Measurements from ENCODE around the gene DNM2. TPM values are rescaled to one million over a fixed set of nuclear protein-coding genes. Genes with fewer than 3 reads are reported as not detected.

DNM2 gene
- total RNA-seq, 1 donor from 2014 or later, result 129 TPM

DNA sequence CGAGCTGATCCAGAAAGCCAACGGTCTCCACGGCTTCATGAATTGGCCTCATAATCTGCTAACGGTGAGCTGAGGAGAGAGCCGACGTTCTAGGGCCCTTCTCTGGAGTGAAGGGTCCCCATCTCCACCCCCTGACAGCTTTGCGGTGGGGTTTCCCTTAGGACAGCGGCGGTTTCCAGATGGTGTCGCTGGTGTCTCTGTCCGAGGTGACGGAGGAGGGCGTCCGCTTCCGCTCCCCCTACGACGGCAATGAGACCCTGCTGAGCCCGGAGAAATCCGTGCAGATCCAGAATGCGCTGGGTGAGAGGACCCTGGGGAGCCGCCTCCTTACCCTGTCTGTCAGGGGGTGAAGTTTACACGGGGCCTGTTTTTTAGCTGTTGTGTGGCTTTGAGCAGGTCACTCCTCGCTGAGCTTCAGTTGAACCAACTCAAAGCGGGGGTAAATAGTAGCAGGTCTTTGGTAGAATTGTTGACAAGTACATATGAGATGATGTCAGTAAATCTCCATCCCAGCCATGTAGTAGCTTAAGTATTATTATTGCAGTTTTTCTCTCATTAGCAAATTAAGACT is 15.8 kb upstream of the DNM2 start:
- Histone ChIP-seq H3K9ac (ENCODE audit: low read length) (peak overlapping the region; percentile 85), H4K20me1 (ENCODE audit: insufficient read depth, low read length) (no peaks in the 10 kb centered on the region), H3K79me2 (ENCODE audit: insufficient read depth, low read length) (peaks cover 4% of the 10 kb centered on the region), H3K27me3 (ENCODE audit: insufficient read depth, low read length) (no peaks in the 10 kb centered on the region), H2AFZ (ENCODE audit: low read depth, low read length) (peak overlapping the region; percentile 98), H3K4me2 (ENCODE audit: low read length) (peak overlapping the region; percentile 95), H3K4me1 (ENCODE audit: insufficient read depth, low read length) (peaks cover 4% of the 10 kb centered on the region), H3K36me3 (ENCODE audit: insufficient read depth, low read length) (no peaks in the 10 kb centered on the region), H3K9me3 (ENCODE audit: insufficient read depth, low read depth, low read length) (no peaks in the 10 kb centered on the region), H3K27ac (ENCODE audit: low read depth, low read length) (peak overlapping the region; percentile 58), H3K4me3 (ENCODE audit: insufficient read depth, low read depth, low read length) (peak overlapping the region; percentile 89)
- Mint-ChIP-seq H3K27me3 (ENCODE audit: low read depth, unreplicated experiment) (peaks cover 4% of the 10 kb centered on the region), H3K4me1 (ENCODE audit: low read depth, unreplicated experiment) (no peaks in the 10 kb centered on the region), H3K4me3 (ENCODE audit: unreplicated experiment) (peak overlapping the region; percentile 89), H3K27ac (ENCODE audit: unreplicated experiment) (no peak overlapping the region), H3K36me3 (ENCODE audit: low read depth, unreplicated experiment) (no peaks in the 10 kb centered on the region), H3K9me3 (ENCODE audit: unreplicated experiment) (no peaks in the 10 kb centered on the region)
- FAIRE-seq (no peak), DNase-seq (ENCODE audit: low read depth) (no peak)
- TF ChIP-seq, protein P1, sequence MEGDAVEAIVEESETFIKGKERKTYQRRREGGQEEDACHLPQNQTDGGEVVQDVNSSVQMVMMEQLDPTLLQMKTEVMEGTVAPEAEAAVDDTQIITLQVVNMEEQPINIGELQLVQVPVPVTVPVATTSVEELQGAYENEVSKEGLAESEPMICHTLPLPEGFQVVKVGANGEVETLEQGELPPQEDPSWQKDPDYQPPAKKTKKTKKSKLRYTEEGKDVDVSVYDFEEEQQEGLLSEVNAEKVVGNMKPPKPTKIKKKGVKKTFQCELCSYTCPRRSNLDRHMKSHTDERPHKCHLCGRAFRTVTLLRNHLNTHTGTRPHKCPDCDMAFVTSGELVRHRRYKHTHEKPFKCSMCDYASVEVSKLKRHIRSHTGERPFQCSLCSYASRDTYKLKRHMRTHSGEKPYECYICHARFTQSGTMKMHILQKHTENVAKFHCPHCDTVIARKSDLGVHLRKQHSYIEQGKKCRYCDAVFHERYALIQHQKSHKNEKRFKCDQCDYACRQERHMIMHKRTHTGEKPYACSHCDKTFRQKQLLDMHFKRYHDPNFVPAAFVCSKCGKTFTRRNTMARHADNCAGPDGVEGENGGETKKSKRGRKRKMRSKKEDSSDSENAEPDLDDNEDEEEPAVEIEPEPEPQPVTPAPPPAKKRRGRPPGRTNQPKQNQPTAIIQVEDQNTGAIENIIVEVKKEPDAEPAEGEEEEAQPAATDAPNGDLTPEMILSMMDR (IDR thresholded peaks at IDR 0.05; ENCODE audit: insufficient read depth, low read depth, low read length), result no peak
- TF ChIP-seq EZH2 (IDR thresholded peaks at IDR 0.05; ENCODE audit: insufficient read depth, low read length), result no peak

DNA sequence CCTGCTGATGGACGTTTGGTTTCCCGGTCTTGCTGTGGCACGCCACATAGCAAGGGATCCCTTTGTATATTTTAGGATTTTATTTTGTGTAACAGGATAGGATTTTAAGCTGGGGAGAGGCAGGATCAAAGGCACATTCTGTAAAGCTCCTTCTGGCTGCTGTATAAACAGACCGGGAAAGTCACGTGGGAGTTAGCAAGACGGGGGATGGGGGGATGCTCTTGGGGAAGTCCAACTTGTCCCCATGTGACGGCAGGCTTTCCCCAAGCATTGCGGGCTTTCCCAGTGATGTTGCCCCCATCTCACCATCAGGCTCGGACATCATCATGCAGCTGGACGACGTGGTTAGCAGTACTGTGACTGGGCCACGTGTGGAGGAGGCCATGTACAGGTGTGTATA is 10.9 kb upstream of the DNM2 start:
- no peaks in the 10 kb centered on the region for H3K4me1 Mint-ChIP-seq (ENCODE audit: low read depth, unreplicated experiment)
- no peaks in the 10 kb centered on the region for H3K27me3 Mint-ChIP-seq (ENCODE audit: low read depth, unreplicated experiment)
- H3K4me1 ChIP-seq (ENCODE audit: insufficient read depth, low read length), result peaks cover 3% of the 10 kb centered on the region
- peaks cover 3% of the 10 kb centered on the region for H3K36me3 ChIP-seq (ENCODE audit: insufficient read depth, low read length)
- TF ChIP-seq, protein P1 (IDR thresholded peaks at IDR 0.05; ENCODE audit: insufficient read depth, low read depth, low read length), result no peak
- TF ChIP-seq EZH2 (IDR thresholded peaks at IDR 0.05; ENCODE audit: insufficient read depth, low read length), result no peak
- H3K79me2 ChIP-seq (ENCODE audit: insufficient read depth, low read length), result no peaks in the 10 kb centered on the region
- no peak for DNase-seq (ENCODE audit: low read depth)
- no peak for FAIRE-seq
- no peaks in the 10 kb centered on the region for H3K9me3 Mint-ChIP-seq (ENCODE audit: unreplicated experiment)
- H3K9ac ChIP-seq (ENCODE audit: low read length), result no peak overlapping the region
- no peak overlapping the region for H3K4me3 Mint-ChIP-seq (ENCODE audit: unreplicated experiment)
- H3K27ac ChIP-seq (ENCODE audit: low read depth, low read length), result no peak overlapping the region
- H3K9me3 ChIP-seq (ENCODE audit: insufficient read depth, low read depth, low read length), result no peaks in the 10 kb centered on the region
- no peak overlapping the region for H2AFZ ChIP-seq (ENCODE audit: low read depth, low read length)
- peaks cover 9% of the 10 kb centered on the region for H3K36me3 Mint-ChIP-seq (ENCODE audit: low read depth, unreplicated experiment)
- H3K27me3 ChIP-seq (ENCODE audit: insufficient read depth, low read length), result no peaks in the 10 kb centered on the region
- no peaks in the 10 kb centered on the region for H4K20me1 ChIP-seq (ENCODE audit: insufficient read depth, low read length)
- H3K27ac Mint-ChIP-seq (ENCODE audit: unreplicated experiment), result no peak overlapping the region
- H3K4me2 ChIP-seq (ENCODE audit: low read length), result no peak overlapping the region
- H3K4me3 ChIP-seq (ENCODE audit: insufficient read depth, low read depth, low read length), result no peak overlapping the region

DNA sequence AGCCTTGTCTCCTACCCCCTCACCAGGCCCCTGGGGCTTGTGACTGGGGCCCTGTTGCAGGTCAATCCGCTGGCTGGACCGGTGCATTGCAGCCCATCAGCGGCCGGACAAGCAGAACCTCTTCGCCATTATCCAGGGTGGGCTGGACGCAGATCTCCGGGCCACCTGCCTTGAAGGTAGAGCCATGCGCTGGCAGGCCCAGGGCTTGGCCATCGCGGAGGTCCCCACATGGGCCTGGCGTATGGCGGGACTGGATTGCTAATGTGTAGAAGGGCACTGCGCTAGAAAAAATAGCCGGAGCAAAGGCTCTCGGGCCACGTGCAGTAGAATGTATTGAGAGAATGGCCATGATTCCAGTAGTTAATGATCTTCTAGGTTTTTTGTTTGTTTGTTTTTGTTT is 10.4 kb upstream of the DNM2 start:
- Histone ChIP-seq H3K9ac (ENCODE audit: low read length) (no peak overlapping the region), H3K9me3 (ENCODE audit: insufficient read depth, low read depth, low read length) (no peaks in the 10 kb centered on the region), H4K20me1 (ENCODE audit: insufficient read depth, low read length) (no peaks in the 10 kb centered on the region), H3K4me3 (ENCODE audit: insufficient read depth, low read depth, low read length) (no peak overlapping the region), H3K79me2 (ENCODE audit: insufficient read depth, low read length) (no peaks in the 10 kb centered on the region), H3K4me2 (ENCODE audit: low read length) (no peak overlapping the region), H2AFZ (ENCODE audit: low read depth, low read length) (no peak overlapping the region), H3K27ac (ENCODE audit: low read depth, low read length) (no peak overlapping the region), H3K4me1 (ENCODE audit: insufficient read depth, low read length) (no peaks in the 10 kb centered on the region), H3K27me3 (ENCODE audit: insufficient read depth, low read length) (no peaks in the 10 kb centered on the region), H3K36me3 (ENCODE audit: insufficient read depth, low read length) (peaks cover 3% of the 10 kb centered on the region)
- DNase-seq (ENCODE audit: low read depth) (no peak), FAIRE-seq (no peak)
- Mint-ChIP-seq H3K27ac (ENCODE audit: unreplicated experiment) (no peak overlapping the region), H3K36me3 (ENCODE audit: low read depth, unreplicated experiment) (peaks cover 9% of the 10 kb centered on the region), H3K4me3 (ENCODE audit: unreplicated experiment) (no peak overlapping the region), H3K9me3 (ENCODE audit: unreplicated experiment) (no peaks in the 10 kb centered on the region), H3K27me3 (ENCODE audit: low read depth, unreplicated experiment) (no peaks in the 10 kb centered on the region), H3K4me1 (ENCODE audit: low read depth, unreplicated experiment) (no peaks in the 10 kb centered on the region)
- TF ChIP-seq EZH2 (IDR thresholded peaks at IDR 0.05; ENCODE audit: insufficient read depth, low read length), result no peak
- TF ChIP-seq, protein P1 (IDR thresholded peaks at IDR 0.05; ENCODE audit: insufficient read depth, low read depth, low read length), result no peak

Measured in astrocyte (in vitro differentiated cells and primary cell).